ENCODE results near the gene RBFOX1.

GRCh38 chr16:7458144-7458543 is 125.5 kb downstream of the RBFOX1 start:
- TF ChIP-seq POLR2A (IDR thresholded peaks at IDR 0.05) = no peak
- no peak for TF ChIP-seq CTCF (IDR thresholded peaks at IDR 0.05)

All from heart left ventricle (tissue), 13 donors.